Trophoblast cell (in vitro differentiated cells and primary cell): ENCODE results near the gene CLDN9.

Experiments used
- DNase-seq, 2 donors: peaks; one replicate each; pipeline ENCODE4 v3.0.0-alpha.2; 2016
- H2AFZ ChIP-seq: 2 replicates; pipeline ENCODE4 v1.6.1; 2013; ENCODE audit warnings: low read length, moderate library complexity, mild to moderate bottlenecking; ENCODE audit not compliant: insufficient read depth, poor library complexity
- H2AK5ac ChIP-seq: 2 replicates; pipeline ENCODE4 v1.6.1; 2013; ENCODE audit warnings: mild to moderate bottlenecking, low read length
- H2BK120ac ChIP-seq: 2 replicates; pipeline ENCODE4 v1.6.1; 2013; ENCODE audit warnings: low read length, mild to moderate bottlenecking, moderate library complexity; ENCODE audit not compliant: insufficient read depth, poor library complexity
- H2BK12ac ChIP-seq: 2 replicates; pipeline ENCODE4 v1.6.1; 2013; ENCODE audit warnings: mild to moderate bottlenecking, low read length, moderate library complexity
- H2BK5ac ChIP-seq: 2 replicates; pipeline ENCODE4 v1.6.1; 2013; ENCODE audit warnings: low read length, low read depth, moderate library complexity, mild to moderate bottlenecking; ENCODE audit not compliant: poor library complexity
- H3K14ac ChIP-seq: 2 replicates; pipeline ENCODE4 v1.6.1; 2013; ENCODE audit warnings: mild to moderate bottlenecking, low read length
- H3K18ac ChIP-seq: 2 replicates; pipeline ENCODE4 v1.6.1; 2013; ENCODE audit warnings: mild to moderate bottlenecking, low read length
- H3K23ac ChIP-seq: 2 replicates; pipeline ENCODE4 v1.6.1; 2013; ENCODE audit warnings: low read length
- H3K27ac ChIP-seq: 2 replicates; pipeline ENCODE4 v1.5.1; 2013; ENCODE audit warnings: low read depth, mild to moderate bottlenecking, inconsistent platforms, low read length, moderate library complexity
- H3K27me3 ChIP-seq: 2 replicates; pipeline ENCODE4 v1.6.1; 2013; ENCODE audit warnings: inconsistent platforms, mild to moderate bottlenecking, low read length, moderate library complexity; ENCODE audit not compliant: insufficient read depth
- H3K36me3 ChIP-seq, 2 experiments: 1 replicate in 1 of 2; 2 replicates in 1 of 2; pipeline ENCODE4 v1.6.1; 2013; ENCODE audit warnings: low read length in 2 of 2, mild to moderate bottlenecking in 2 of 2, moderate library complexity in 1 of 2; ENCODE audit not compliant: insufficient read depth in 2 of 2, control insufficient read depth in 1 of 2
- H3K4ac ChIP-seq: 2 replicates; pipeline ENCODE4 v1.6.1; 2013; ENCODE audit warnings: low read depth, mild to moderate bottlenecking, low read length, moderate library complexity
- H3K4me1 ChIP-seq, 2 experiments: 1 replicate in 1 of 2; 2 replicates in 1 of 2; pipeline ENCODE4 v1.6.1; 2013; ENCODE audit warnings: low read length in 2 of 2, mild to moderate bottlenecking in 2 of 2, moderate library complexity in 1 of 2; ENCODE audit not compliant: insufficient read depth in 2 of 2, control insufficient read depth in 1 of 2
- H3K4me2 ChIP-seq: 2 replicates; pipeline ENCODE4 v1.6.1; 2013; ENCODE audit warnings: inconsistent platforms, mild to moderate bottlenecking, low read length, moderate library complexity
- H3K4me3 ChIP-seq: 2 replicates; pipeline ENCODE4 v1.5.1; 2013; ENCODE audit warnings: mild to moderate bottlenecking, low read depth, low read length, inconsistent platforms
- H3K79me1 ChIP-seq: one replicate; pipeline ENCODE4 v1.6.1; 2013; ENCODE audit warnings: low read length
- H3K79me2 ChIP-seq: 2 replicates; pipeline ENCODE4 v1.6.1; 2013; ENCODE audit warnings: low read length, mild to moderate bottlenecking; ENCODE audit not compliant: control insufficient read depth, insufficient read depth, poor library complexity
- H3K9ac ChIP-seq: 2 replicates; pipeline ENCODE4 v1.6.1; 2013; ENCODE audit warnings: mild to moderate bottlenecking, low read length
- H3K9me3 ChIP-seq: 2 replicates; pipeline ENCODE4 v1.6.1; 2013; ENCODE audit warnings: low read depth, mild to moderate bottlenecking, control low read depth, inconsistent platforms, low read length; ENCODE audit not compliant: insufficient read depth
- H4K12ac ChIP-seq: 2 replicates; pipeline ENCODE4 v1.6.1; 2013; ENCODE audit warnings: low read depth, mild to moderate bottlenecking, low read length, moderate library complexity
- H4K8ac ChIP-seq: 2 replicates; pipeline ENCODE4 v1.6.1; 2013; ENCODE audit warnings: low read depth, mild to moderate bottlenecking, low read length, moderate library complexity
- H4K91ac ChIP-seq: one replicate; pipeline ENCODE4 v1.6.1; 2013; ENCODE audit warnings: low read depth, mild to moderate bottlenecking, low read length, moderate library complexity
- WGBS: extraction: QIAGEN DNeasy Blood & Tissue Kit; methylation state at CpG from one replicate; pipeline ENCODE4 v1.1.7; 2013; ENCODE audit warnings: missing lambda C conversion rate; ENCODE audit not compliant: insufficient read length, insufficient coverage; ENCODE audit errors: extremely low coverage; 5-methylcytosine and 5-hydroxymethylcytosine counted together

Gene CLDN9

GRCh38 chr16:2985893-2986355 lies 26.8 kb upstream of the CLDN9 start:
- Histone ChIP-seq H3K9me3 (no peaks in the 10 kb centered on the region), H2AK5ac (no peak overlapping the region)

DNA sequence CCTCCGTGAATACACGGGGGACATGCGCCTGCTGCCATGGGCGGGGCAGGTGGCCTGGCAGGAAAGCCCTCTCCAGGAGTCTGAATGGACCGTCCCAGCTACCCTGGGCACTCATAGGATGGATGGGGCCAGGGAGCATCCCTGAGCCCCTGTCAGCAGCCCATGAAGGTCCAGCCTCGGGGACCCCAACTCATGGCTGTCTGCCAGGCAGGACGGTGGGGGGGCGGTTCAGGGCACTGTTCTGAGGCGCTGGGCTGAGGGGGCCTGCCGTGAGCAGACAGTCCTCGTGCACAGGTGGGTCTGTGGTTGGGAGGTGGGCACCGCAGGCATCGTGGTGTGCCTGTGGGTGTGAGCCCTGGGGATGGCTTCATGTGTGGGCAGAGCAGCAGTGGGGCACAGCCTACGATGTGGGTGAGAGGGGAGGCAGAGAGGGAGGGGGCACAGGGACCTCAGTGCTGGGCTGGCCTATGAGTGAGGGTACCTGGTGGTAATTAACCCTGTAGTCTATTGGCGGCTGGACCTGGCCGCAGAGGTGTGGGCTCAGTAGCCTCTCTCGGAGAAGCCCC lies 26.0 kb upstream of the CLDN9 start:
- Histone ChIP-seq H3K79me2 (no peaks in the 10 kb centered on the region), H3K27me3 (no peaks in the 10 kb centered on the region), H4K91ac (no peak overlapping the region), H3K4ac (no peak overlapping the region), H3K79me1 (no peaks in the 10 kb centered on the region), H4K12ac (no peak overlapping the region), H3K27ac (no peak overlapping the region), H3K4me1 (peaks cover 7 to 14% of the 10 kb centered on the region in 2 experiments), H4K8ac (no peak overlapping the region), H3K4me2 (no peak overlapping the region), H2AFZ (no peak overlapping the region), H2BK5ac (no peak overlapping the region), H3K23ac (no peak overlapping the region), H3K18ac (no peak overlapping the region), H2AK5ac (no peak overlapping the region), H2BK120ac (no peak overlapping the region), H3K14ac (no peak overlapping the region), H3K9me3 (no peaks in the 10 kb centered on the region), H3K36me3 (no peaks in the 10 kb centered on the region), H3K9ac (no peak overlapping the region), H2BK12ac (no peak overlapping the region), H3K4me3 (no peak overlapping the region)
- DNase-seq, result no peak
- no CpG with 5 or more reads among the region's 17 CpGs for WGBS

More at GRCh38 chr16:2985893-2986355, 26.8 kb upstream of the CLDN9 start:
- DNase-seq, result no peak
- Histone ChIP-seq H3K4me2 (no peak overlapping the region), H3K4ac (no peak overlapping the region), H3K27me3 (no peaks in the 10 kb centered on the region), H2BK5ac (no peak overlapping the region), H3K27ac (no peak overlapping the region), H3K18ac (no peak overlapping the region), H4K91ac (no peak overlapping the region), H3K36me3 (no peaks in the 10 kb centered on the region), H3K4me3 (no peak overlapping the region), H2AFZ (no peak overlapping the region), H3K79me2 (no peaks in the 10 kb centered on the region), H3K14ac (no peak overlapping the region), H3K79me1 (peaks cover 4% of the 10 kb centered on the region), H3K9ac (no peak overlapping the region), H3K4me1 (peaks cover 14 to 21% of the 10 kb centered on the region in 2 experiments), H3K23ac (no peak overlapping the region), H2BK120ac (no peak overlapping the region), H4K8ac (no peak overlapping the region), H2BK12ac (no peak overlapping the region), H4K12ac (no peak overlapping the region)
- WGBS, result no CpG with 5 or more reads among the region's 15 CpGs

- Histone ChIP-seq H3K4me2 (no peak overlapping the region), H3K4me3 (no peak overlapping the region), H3K9ac (no peak overlapping the region), H3K79me1 (no peaks in the 10 kb centered on the region), H3K18ac (no peak overlapping the region), H3K27ac (no peak overlapping the region), H2BK12ac (no peak overlapping the region), H3K23ac (no peak overlapping the region), H3K79me2 (no peaks in the 10 kb centered on the region), H2BK5ac (no peak overlapping the region), H2AK5ac (no peak overlapping the region), H3K4me1 (peaks cover 6 to 10% of the 10 kb centered on the region in 2 experiments), H4K12ac (no peak overlapping the region), H3K27me3 (no peaks in the 10 kb centered on the region), H3K14ac (no peak overlapping the region), H4K8ac (no peak overlapping the region), H2AFZ (no peak overlapping the region), H3K4ac (no peak overlapping the region), H3K9me3 (no peaks in the 10 kb centered on the region), H2BK120ac (no peak overlapping the region), H3K36me3 (no peaks in the 10 kb centered on the region), H4K91ac (no peak overlapping the region)
- no peak for DNase-seq
- WGBS, result no CpG with 5 or more reads among the region's 9 CpGs
These were observed 25.4 kb upstream of the CLDN9 start for GRCh38 chr16:2987286-2987685.

- H3K4me1 ChIP-seq, result peaks cover 6 to 10% of the 10 kb centered on the region in 2 experiments
- no peaks in the 10 kb centered on the region for H3K9me3 ChIP-seq
- H4K91ac ChIP-seq, result no peak overlapping the region
- H3K14ac ChIP-seq, result no peak overlapping the region
- H2AK5ac ChIP-seq, result no peak overlapping the region
- no peaks in the 10 kb centered on the region for H3K36me3 ChIP-seq
- no peaks in the 10 kb centered on the region for H3K27me3 ChIP-seq
- H3K18ac ChIP-seq, result no peak overlapping the region
- no peaks in the 10 kb centered on the region for H3K79me1 ChIP-seq
- no peaks in the 10 kb centered on the region for H3K79me2 ChIP-seq
- no peak overlapping the region for H3K4me3 ChIP-seq
- no peak overlapping the region for H2BK5ac ChIP-seq
- no peak overlapping the region for H2BK12ac ChIP-seq
- no peak overlapping the region for H3K27ac ChIP-seq
- no peak overlapping the region for H2BK120ac ChIP-seq
- no peak overlapping the region for H3K4ac ChIP-seq
- no peak overlapping the region for H4K12ac ChIP-seq
- H3K23ac ChIP-seq, result no peak overlapping the region
- H3K9ac ChIP-seq, result no peak overlapping the region
- DNase-seq, result no peak
- H3K4me2 ChIP-seq, result no peak overlapping the region
- no peak overlapping the region for H4K8ac ChIP-seq
- H2AFZ ChIP-seq, result no peak overlapping the region
- no CpG with 5 or more reads among the region's 8 CpGs for WGBS
These were observed 24.9 kb upstream of the CLDN9 start for GRCh38 chr16:2987833-2988232.
